Naive thymus-derived CD4-positive, alpha-beta T cell (primary cell): ENCODE data around the gene SAPCD1. TPM values are rescaled to one million over a fixed set of nuclear protein-coding genes. Genes with fewer than 3 reads are reported as not detected.

ENCODE experiments used
- ATAC-seq: fragments of 150-1000 bp; cut with Tn5 transposase; 2 replicates; pipeline ENCODE4 v1.10.0; 2021; ENCODE audit warnings: mild to moderate bottlenecking, moderate library complexity
- CTCF ChIA-PET: fragments of 350-600 bp; sonication (Branson Sonifier 250); formaldehyde crosslinking; loops from one replicate; lab custom pipeline; 2021; ENCODE audit warnings: antibody characterized with exemption; lab: Charles Lee
- POLR2A ChIA-PET: fragments of 350-600 bp; sonication (Branson Sonifier 250); formaldehyde crosslinking; loops from one replicate; lab custom pipeline; 2021; ENCODE audit warnings: antibody characterized with exemption, inconsistent platforms; lab: Charles Lee
- DNase-seq, 9 donors: peaks; one replicate each; pipeline versions ENCODE4 v3.0.0 to v3.0.0-alpha.2; 2020 to 2022; ENCODE audit warnings: mixed read lengths in 1 of 9
- H3K27ac ChIP-seq: one replicate; pipeline ENCODE4 v1.7.0; 2013; ENCODE audit warnings: mild to moderate bottlenecking, low read depth, low read length, moderate library complexity
- H3K27me3 ChIP-seq, 2 donors: one replicate each; pipeline ENCODE4 v1.7.0; 2013; ENCODE audit warnings: low read length in 2 of 2, mild to moderate bottlenecking in 2 of 2, moderate library complexity in 2 of 2; ENCODE audit not compliant: control insufficient read depth in 2 of 2, insufficient read depth in 2 of 2
- H3K36me3 ChIP-seq, 3 experiments: 1 replicate in 2 of 3; 2 replicates in 1 of 3; pipeline ENCODE4 v1.7.0; 2013; ENCODE audit warnings: low read length in 3 of 3, mild to moderate bottlenecking in 3 of 3, moderate library complexity in 1 of 3; ENCODE audit not compliant: insufficient read depth in 3 of 3, control insufficient read depth in 2 of 3
- H3K4me1 ChIP-seq, 2 donors: one replicate each; pipeline ENCODE4 v1.7.0; 2013; ENCODE audit warnings: low read length in 2 of 2, mild to moderate bottlenecking in 2 of 2, moderate library complexity in 1 of 2; ENCODE audit not compliant: control insufficient read depth in 2 of 2, insufficient read depth in 2 of 2
- H3K4me3 ChIP-seq: 2 replicates; pipeline ENCODE4 v1.7.0; 2013; ENCODE audit warnings: mild to moderate bottlenecking, low read length
- H3K9me3 ChIP-seq, 3 experiments: 1 replicate in 2 of 3; 2 replicates in 1 of 3; pipeline ENCODE4 v1.7.0; 2013; ENCODE audit warnings: low read length in 3 of 3; ENCODE audit not compliant: control insufficient read depth in 2 of 3
- H3K27ac Mint-ChIP-seq, 9 donors: one replicate each; pipeline ENCODE4 v1.8.0; 2020 to 2022; ENCODE audit warnings: mixed read lengths in 9 of 9, mild to moderate bottlenecking in 8 of 9, moderate library complexity in 5 of 9, inconsistent platforms in 2 of 9
- H3K27me3 Mint-ChIP-seq, 5 donors: one replicate each; pipeline ENCODE4 v1.8.0; 2021 to 2022; ENCODE audit warnings: mixed read lengths in 5 of 5, mild to moderate bottlenecking in 1 of 5
- H3K36me3 Mint-ChIP-seq, 5 donors: one replicate each; pipeline ENCODE4 v1.8.0; 2020 to 2022; ENCODE audit warnings: mixed read lengths in 5 of 5, mild to moderate bottlenecking in 3 of 5, inconsistent platforms in 1 of 5
- H3K4me1 Mint-ChIP-seq, 7 donors: one replicate each; pipeline ENCODE4 v1.8.0; 2020 to 2022; ENCODE audit warnings: mixed read lengths in 7 of 7, mild to moderate bottlenecking in 3 of 7, inconsistent platforms in 1 of 7
- H3K4me3 Mint-ChIP-seq, 10 donors: one replicate each; pipeline ENCODE4 v1.8.0; 2020 to 2022; ENCODE audit warnings: mild to moderate bottlenecking in 10 of 10, mixed read lengths in 10 of 10, moderate library complexity in 6 of 10, inconsistent platforms in 2 of 10
- H3K9me3 Mint-ChIP-seq, 11 donors: one replicate each; pipeline ENCODE4 v1.8.0; 2020 to 2022; ENCODE audit warnings: mixed read lengths in 11 of 11, mild to moderate bottlenecking in 4 of 11, inconsistent platforms in 1 of 11, moderate library complexity in 1 of 11
- intact Hi-C, 2 donors: fragments of 100-400 bp; cut with micrococcal nuclease; formaldehyde crosslinking; loops; one replicate each; pipeline ENCODE4 v1.15.1; 2023
- polyA plus RNA-seq, 2 donors: library from polyadenylated mRNA; unstranded; fragments of 300-500 nt; fragmentation: Illumina TruSeq; gene quantifications; one replicate each; pipeline ENCODE4 v1.2.3, GENCODE V29; 2021
- total RNA-seq, 6 experiments: library from RNA in 5 of 6; stranded (reverse) in 5 of 6; gene quantifications; 1 replicate in 5 of 6; 2 replicates in 1 of 6; pipeline ENCODE4 v1.2.3 and lab custom pipeline; 2021 to 2026

SAPCD1 gene
- total and polyA plus RNA-seq, 7 experiments from 2014 or later, result 2.3 to 11.1 (median 3.3) TPM; not detected in 2

DNA sequence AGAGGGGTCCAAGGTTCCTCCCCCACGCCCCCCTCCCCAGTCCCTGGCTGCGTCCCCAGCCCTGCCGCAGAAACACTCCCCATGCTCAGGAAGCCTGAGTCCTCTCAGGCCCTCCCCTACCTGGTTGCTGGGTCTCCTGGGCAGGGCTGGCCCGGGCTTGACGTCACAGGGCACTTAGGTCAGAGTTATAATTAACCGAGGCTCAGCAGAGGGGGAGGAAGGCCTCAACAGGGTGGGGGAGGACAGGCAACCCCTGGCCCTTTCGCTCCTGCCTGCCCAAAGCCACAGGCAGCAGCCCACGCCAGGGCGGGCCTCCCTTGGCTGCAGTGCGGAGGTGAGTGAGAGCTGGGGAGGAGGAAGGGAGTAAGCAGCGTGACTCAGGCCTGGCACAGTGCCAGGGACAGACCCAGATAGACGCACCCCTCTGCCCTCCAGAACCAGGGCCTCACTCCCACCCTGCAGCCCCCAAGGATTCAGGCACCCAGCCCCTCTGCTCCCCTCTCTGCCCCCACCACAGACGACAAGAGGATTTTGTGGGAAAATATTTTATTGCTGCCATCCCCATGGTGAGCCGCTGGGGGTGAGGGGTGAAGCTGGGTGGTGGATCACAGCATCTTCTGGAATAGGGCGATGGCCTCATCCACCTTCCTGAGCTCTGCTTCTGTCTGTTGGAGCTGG lies 14.7 kb downstream of the SAPCD1 start, which contains the start of gene VWA7:
TSS of gene VWA7 (minus strand) at position 340 of the 678 bp plus-strand sequence. CDS start 549 bp downstream, outside the sequence.
- DNase-seq, result peak in 5 of 9 donors; percentile 23 to 84 (median 32)
- Histone ChIP-seq H3K4me3 (peak within 1 kb of the TSS; percentile 24), H3K4me1 (peaks cover 27% of the 10 kb centered on the region in 2 donors), H3K27ac (no peak within 1 kb of the TSS), H3K9me3 (no peaks in the 10 kb centered on the region), H3K27me3 (no peaks in the 10 kb centered on the region), H3K36me3 (peaks cover 0 to 44% (median 4%) of the 10 kb centered on the region in 3 experiments)
- H3K36me3 Mint-ChIP-seq, result peaks cover 0 to 22% (median 2%) of the 10 kb centered on the region in 5 donors
- peak within 1 kb of the TSS in 1 of 9 donors; percentile 83 for H3K27ac Mint-ChIP-seq
- no peaks in the 10 kb centered on the region for H3K27me3 Mint-ChIP-seq
- ChIA-PET CTCF (interaction anchor here (0.6 to 1.3 kb wide), 4 partner anchors 14 to 1195 kb away, joined by 3 to 4 read pairs (median 4); no protein-coding TSS in a partner anchor), POLR2A (interaction anchor here (1.1 kb wide), 1 partner anchor 37 kb away, joined by 3 read pairs; no protein-coding TSS in a partner anchor)
- intact Hi-C loops, result loop anchor here in 1 of 2 donors (2.0 kb wide), 1 partner anchor 38 kb away; no protein-coding TSS in a partner anchor
- peaks cover 5 to 36% (median 33%) of the 10 kb centered on the region in 7 donors for H3K4me1 Mint-ChIP-seq
- H3K9me3 Mint-ChIP-seq, result no peaks in the 10 kb centered on the region
- peak within 1 kb of the TSS in 3 of 10 donors; percentile 57 to 65 (median 63) for H3K4me3 Mint-ChIP-seq
- peak; percentile 80 for ATAC-seq

DNA sequence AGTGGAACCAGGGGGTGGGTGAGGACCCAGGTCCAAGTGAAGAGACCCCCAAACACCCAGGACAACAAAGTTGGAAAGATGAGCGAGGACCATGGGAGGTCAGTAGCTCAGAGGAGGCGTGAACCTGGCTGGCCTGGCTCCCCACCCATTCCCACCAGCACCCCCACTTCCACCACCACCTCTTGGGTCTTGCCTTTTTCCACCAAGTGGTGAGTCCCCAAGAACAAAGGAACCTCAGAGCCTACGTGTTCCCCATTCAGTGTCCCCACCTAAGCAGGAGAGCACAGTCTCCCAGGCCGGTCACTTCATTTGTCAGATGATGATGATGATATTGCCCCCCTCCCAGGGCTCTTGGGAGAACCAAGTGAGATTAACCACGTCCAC lies 15.2 kb downstream of the SAPCD1 start:
- no peaks in the 10 kb centered on the region for H3K27me3 Mint-ChIP-seq
- intact Hi-C loops, result loop anchor here in 1 of 2 donors (2.0 kb wide), 1 partner anchor 39 kb away; no protein-coding TSS in a partner anchor
- peaks cover 0 to 26% (median 3%) of the 10 kb centered on the region in 5 donors for H3K36me3 Mint-ChIP-seq
- no peak for DNase-seq
- H3K9me3 Mint-ChIP-seq, result no peaks in the 10 kb centered on the region
- H3K27ac Mint-ChIP-seq, result peak overlapping the region in 1 of 9 donors; percentile 83
- POLR2A ChIA-PET, result interaction anchor here (0.6 to 1.1 kb wide), 2 partner anchors 37 to 182 kb away, joined by 3 read pairs; no protein-coding TSS in a partner anchor
- H3K4me1 ChIP-seq, result peaks cover 24 to 25% of the 10 kb centered on the region in 2 donors
- CTCF ChIA-PET, result interaction anchor here (0.6 to 1.3 kb wide), 3 partner anchors 14 to 1194 kb away, joined by 3 to 4 read pairs (median 3); no protein-coding TSS in a partner anchor
- H3K4me3 ChIP-seq, result no peak overlapping the region
- H3K36me3 ChIP-seq, result peaks cover 0 to 49% (median 4%) of the 10 kb centered on the region in 3 experiments
- H3K4me1 Mint-ChIP-seq, result peaks cover 5 to 31% (median 28%) of the 10 kb centered on the region in 7 donors
- H3K9me3 ChIP-seq, result no peaks in the 10 kb centered on the region
- no peaks in the 10 kb centered on the region for H3K27me3 ChIP-seq
- peak overlapping the region in 1 of 10 donors; percentile 65 for H3K4me3 Mint-ChIP-seq
- ATAC-seq, result no peak
- no peak overlapping the region for H3K27ac ChIP-seq

DNA sequence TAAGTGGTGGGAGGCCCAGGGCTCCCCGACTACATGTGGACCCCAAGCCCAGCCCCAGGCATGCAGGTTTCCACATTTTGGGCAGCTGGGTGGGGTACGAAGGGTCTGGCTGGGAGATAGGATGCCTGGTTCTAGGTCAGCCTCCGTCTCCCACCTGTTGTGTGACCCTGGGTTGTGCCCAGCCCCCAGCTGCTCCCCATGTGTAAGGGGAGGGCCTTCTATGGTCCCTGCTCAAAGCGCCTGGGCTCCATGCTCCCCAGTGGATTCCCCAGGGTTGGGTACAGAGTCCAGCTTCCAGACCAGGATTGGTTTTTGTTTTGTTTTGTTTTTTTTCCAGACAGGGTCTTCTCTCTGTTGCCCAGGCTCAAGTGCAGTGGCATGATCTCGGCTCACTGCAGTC lies 15.7 kb downstream of the SAPCD1 start:
- intact Hi-C loops, result no loop called here
- CTCF ChIA-PET, result interaction anchor here (0.7 to 1.3 kb wide), 3 partner anchors 8 to 23 kb away, joined by 3 to 4 read pairs (median 4); no protein-coding TSS in a partner anchor
- Mint-ChIP-seq H3K4me3 (no peak overlapping the region), H3K4me1 (peaks cover 5 to 28% (median 23%) of the 10 kb centered on the region in 7 donors), H3K36me3 (peaks cover 0 to 31% (median 5%) of the 10 kb centered on the region in 5 donors), H3K9me3 (no peaks in the 10 kb centered on the region), H3K27ac (peak overlapping the region in 1 of 9 donors; percentile 83), H3K27me3 (no peaks in the 10 kb centered on the region)
- Histone ChIP-seq H3K36me3 (peaks cover 0 to 55% (median 4%) of the 10 kb centered on the region in 3 experiments), H3K9me3 (no peaks in the 10 kb centered on the region), H3K4me3 (no peak overlapping the region), H3K27ac (no peak overlapping the region), H3K27me3 (no peaks in the 10 kb centered on the region), H3K4me1 (peaks cover 18 to 20% of the 10 kb centered on the region in 2 donors)
- POLR2A ChIA-PET, result interaction anchor here (0.6 to 1.1 kb wide), 2 partner anchors 36 to 182 kb away, joined by 3 read pairs; no protein-coding TSS in a partner anchor
- no peak for ATAC-seq
- DNase-seq, result no peak

DNA sequence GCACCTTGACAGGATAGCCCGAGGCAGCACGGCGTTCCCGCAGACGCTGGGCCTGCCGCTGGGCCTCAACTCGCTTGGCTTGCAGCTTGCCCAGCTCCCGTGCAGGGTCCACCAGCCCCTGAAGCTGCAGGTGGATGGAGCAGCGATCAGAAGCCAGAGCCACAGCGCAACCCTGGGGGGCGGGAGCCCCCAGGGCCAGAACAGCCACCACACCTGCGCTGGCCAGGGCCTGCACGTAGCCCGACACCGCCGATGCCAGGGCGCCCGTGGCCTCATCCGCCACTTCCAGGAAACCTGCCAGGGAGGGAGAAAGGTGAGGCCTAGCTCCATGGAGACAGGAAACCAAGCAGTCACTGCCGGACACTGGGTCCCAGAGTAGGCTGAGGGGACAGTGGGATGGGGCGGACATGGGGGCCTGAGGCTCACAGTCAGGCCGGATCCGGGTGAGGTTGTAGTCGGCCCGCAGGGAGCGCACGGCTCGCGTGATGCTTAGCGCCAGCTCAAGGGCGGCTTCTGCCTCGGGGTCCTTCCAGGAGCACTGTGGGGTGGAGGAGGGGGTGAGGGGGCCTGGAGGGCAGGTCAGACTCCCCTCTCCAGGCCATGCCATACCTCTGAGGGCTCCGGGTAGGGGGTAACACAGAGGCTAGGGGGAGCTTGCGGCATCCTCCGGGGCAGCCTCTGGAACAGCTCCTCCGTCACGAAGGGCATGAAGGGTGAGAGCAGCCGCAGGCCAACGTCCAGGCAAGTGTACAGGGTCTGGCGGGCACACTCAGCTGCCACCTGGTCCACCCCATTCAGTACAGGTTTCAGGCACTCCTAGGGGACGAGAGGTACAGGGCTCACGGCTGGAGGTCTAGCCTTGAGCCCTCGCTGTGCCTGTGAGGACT lies 16.8 kb downstream of the SAPCD1 start:
- H3K27ac Mint-ChIP-seq, result no peak overlapping the region
- H3K36me3 Mint-ChIP-seq, result peaks cover 3 to 34% (median 7%) of the 10 kb centered on the region in 5 donors
- CTCF ChIA-PET, result interaction anchor here (1.1 to 1.3 kb wide), 2 partner anchors 9 to 54 kb away, joined by 3 to 4 read pairs; no protein-coding TSS in a partner anchor

DNA sequence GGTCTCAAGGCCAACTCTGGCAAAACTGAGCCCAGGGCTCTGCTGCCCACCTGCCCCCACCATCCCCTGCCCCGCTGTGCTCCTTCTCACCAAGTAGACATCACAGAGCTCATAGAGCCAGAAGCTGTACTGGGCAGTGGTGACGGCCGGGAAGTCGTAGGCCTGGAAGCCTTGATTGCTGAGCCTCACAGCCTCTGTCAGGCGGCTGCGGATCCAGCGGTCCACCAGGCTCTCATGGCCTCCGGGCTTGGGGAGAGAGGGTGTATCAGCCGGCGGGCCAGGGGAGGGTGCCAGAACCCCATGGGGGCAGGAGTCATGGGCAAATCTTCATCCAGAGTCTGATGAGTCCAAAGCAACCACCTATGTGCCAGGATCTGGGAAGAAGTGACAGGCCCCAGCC lies 17.5 kb downstream of the SAPCD1 start:
- Mint-ChIP-seq H3K4me3 (no peak overlapping the region), H3K9me3 (no peaks in the 10 kb centered on the region), H3K27ac (no peak overlapping the region), H3K4me1 (peaks cover 5 to 28% (median 23%) of the 10 kb centered on the region in 7 donors), H3K36me3 (peaks cover 4 to 40% (median 12%) of the 10 kb centered on the region in 5 donors), H3K27me3 (no peaks in the 10 kb centered on the region)
- CTCF ChIA-PET, result no interaction called here
- intact Hi-C loops, result no loop called here
- DNase-seq, result no peak
- ATAC-seq, result no peak
- no peak overlapping the region for H3K27ac ChIP-seq
- POLR2A ChIA-PET, result interaction anchor here (0.5 to 1.3 kb wide), 2 partner anchors 15 to 32 kb away, joined by 4 to 5 read pairs; no protein-coding TSS in a partner anchor
- H3K27me3 ChIP-seq, result no peaks in the 10 kb centered on the region
- H3K4me1 ChIP-seq, result peaks cover 15 to 18% of the 10 kb centered on the region in 2 donors
- no peaks in the 10 kb centered on the region for H3K9me3 ChIP-seq
- no peak overlapping the region for H3K4me3 ChIP-seq
- peaks cover 3 to 70% (median 6%) of the 10 kb centered on the region in 3 experiments for H3K36me3 ChIP-seq

More for the DNA sequence above, 16.8 kb downstream of the SAPCD1 start:
- no peaks in the 10 kb centered on the region for H3K27me3 Mint-ChIP-seq
- Histone ChIP-seq H3K27me3 (no peaks in the 10 kb centered on the region), H3K4me1 (peaks cover 15 to 18% of the 10 kb centered on the region in 2 donors), H3K4me3 (no peak overlapping the region), H3K36me3 (peaks cover 0 to 64% (median 4%) of the 10 kb centered on the region in 3 experiments), H3K27ac (no peak overlapping the region), H3K9me3 (no peaks in the 10 kb centered on the region)
- H3K9me3 Mint-ChIP-seq, result no peaks in the 10 kb centered on the region
- no peak overlapping the region for H3K4me3 Mint-ChIP-seq
- DNase-seq (no peak), ATAC-seq (no peak)
- intact Hi-C loops, result no loop called here
- H3K4me1 Mint-ChIP-seq, result peaks cover 5 to 28% (median 23%) of the 10 kb centered on the region in 7 donors
- POLR2A ChIA-PET, result interaction anchor here (1.3 kb wide), 1 partner anchor 16 kb away, joined by 4 read pairs; no protein-coding TSS in a partner anchor
